GM13976 (cell line): ENCODE measurements around the gene ADRA1B.
A peak's percentile ranks its signal among the peaks of the same experiment; 100 is the strongest.

Source experiments
- DNase-seq: peaks from one replicate; pipeline ENCODE4 v3.0.0; 2012; ENCODE audit warnings: low spot score
- in situ Hi-C: fragments of 300-500 bp; cut with MboI; formaldehyde crosslinking; loops from one replicate; pipeline ENCODE4 v1.12.0; 2022; ENCODE audit warnings: low sequenced_read_pairs, mixed read lengths, inconsistent platforms; ENCODE audit not compliant: unreplicated experiment
- TF ChIP-seq, protein P1 (sequence below): IDR thresholded peaks from 2 replicates; pipeline ENCODE4 v1.5.1; 2012; ENCODE audit warnings: borderline replicate concordance, mild to moderate bottlenecking; ENCODE audit not compliant: insufficient read depth; ENCODE audit errors: extremely low read depth, missing control alignments, control extremely low read depth

The ADRA1B gene

GRCh38 chr5:159971038-159971437 is 54.8 kb downstream of the ADRA1B start:
- no peak for DNase-seq
- TF ChIP-seq, protein P1, sequence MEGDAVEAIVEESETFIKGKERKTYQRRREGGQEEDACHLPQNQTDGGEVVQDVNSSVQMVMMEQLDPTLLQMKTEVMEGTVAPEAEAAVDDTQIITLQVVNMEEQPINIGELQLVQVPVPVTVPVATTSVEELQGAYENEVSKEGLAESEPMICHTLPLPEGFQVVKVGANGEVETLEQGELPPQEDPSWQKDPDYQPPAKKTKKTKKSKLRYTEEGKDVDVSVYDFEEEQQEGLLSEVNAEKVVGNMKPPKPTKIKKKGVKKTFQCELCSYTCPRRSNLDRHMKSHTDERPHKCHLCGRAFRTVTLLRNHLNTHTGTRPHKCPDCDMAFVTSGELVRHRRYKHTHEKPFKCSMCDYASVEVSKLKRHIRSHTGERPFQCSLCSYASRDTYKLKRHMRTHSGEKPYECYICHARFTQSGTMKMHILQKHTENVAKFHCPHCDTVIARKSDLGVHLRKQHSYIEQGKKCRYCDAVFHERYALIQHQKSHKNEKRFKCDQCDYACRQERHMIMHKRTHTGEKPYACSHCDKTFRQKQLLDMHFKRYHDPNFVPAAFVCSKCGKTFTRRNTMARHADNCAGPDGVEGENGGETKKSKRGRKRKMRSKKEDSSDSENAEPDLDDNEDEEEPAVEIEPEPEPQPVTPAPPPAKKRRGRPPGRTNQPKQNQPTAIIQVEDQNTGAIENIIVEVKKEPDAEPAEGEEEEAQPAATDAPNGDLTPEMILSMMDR = no peak
- in situ Hi-C loops = no loop called here

DNA sequence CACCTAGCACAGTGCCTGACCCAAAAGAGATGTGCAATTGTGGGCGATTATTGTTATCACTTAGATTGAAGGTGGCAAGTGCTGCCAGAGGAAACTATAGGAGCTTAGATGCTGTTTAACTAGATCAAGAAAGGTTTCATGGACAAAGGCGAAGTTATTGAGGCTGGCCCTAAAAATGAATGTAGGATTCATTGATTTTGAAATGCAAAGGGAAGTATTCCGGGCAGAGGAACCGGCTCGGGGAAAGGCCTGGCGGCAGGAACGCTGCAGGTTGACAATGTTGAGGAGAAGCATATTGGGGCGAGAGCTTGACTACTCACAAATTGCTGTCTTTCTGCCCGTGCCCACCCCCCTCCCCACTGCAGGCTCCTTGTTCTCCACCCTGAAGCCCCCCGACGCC is 55.2 kb downstream of the ADRA1B start:
- DNase-seq = no peak
- in situ Hi-C loops = no loop called here
- TF ChIP-seq, protein P1 = no peak

- TF ChIP-seq, protein P1 = no peak
- in situ Hi-C loops = no loop called here
- peak; percentile 41 for DNase-seq
Measured at GRCh38 chr5:159971931-159972461, 55.7 kb downstream of the ADRA1B start.

- TF ChIP-seq, protein P1 = no peak
- no peak for DNase-seq
- in situ Hi-C loops = no loop called here
Measured at GRCh38 chr5:159972538-159973362, 56.5 kb downstream of the ADRA1B start.

- DNase-seq = no peak
- in situ Hi-C loops = loop anchor here (25.0 kb wide), 1 partner anchor 813 kb away; no protein-coding TSS in a partner anchor
- TF ChIP-seq, protein P1 = no peak
Measured at GRCh38 chr5:159975462-159976019, 59.3 kb downstream of the ADRA1B start.

GRCh38 chr5:159976921-159977320 is 60.6 kb downstream of the ADRA1B start:
- DNase-seq = no peak
- in situ Hi-C loops = loop anchor here (25.0 kb wide), 1 partner anchor 815 kb away; no protein-coding TSS in a partner anchor
- TF ChIP-seq, protein P1 = no peak
